H9 (cell line): ENCODE results near the gene ABHD17C. TPM values are rescaled to one million over a fixed set of nuclear protein-coding genes. Genes with fewer than 3 reads are reported as not detected.
A peak's percentile ranks its signal among the peaks of the same experiment; 100 is the strongest.

Source experiments
- DNase-seq: peaks from one replicate; pipeline ENCODE4 v3.0.0-alpha.2; 2017
- H2AFZ ChIP-seq: one replicate; pipeline ENCODE4 v1.6.1; 2013; ENCODE audit warnings: mild to moderate bottlenecking, low read length, control low read depth, moderate library complexity
- H2AK5ac ChIP-seq: 2 replicates; pipeline ENCODE4 v1.6.1; 2013; ENCODE audit warnings: low read length, control low read depth, mixed read lengths; ENCODE audit not compliant: insufficient read length
- H2BK120ac ChIP-seq: one replicate; pipeline ENCODE4 v1.6.1; 2013; ENCODE audit warnings: low read depth, mild to moderate bottlenecking, low read length, control low read depth, inconsistent platforms; ENCODE audit not compliant: poor library complexity, severe bottlenecking
- H2BK12ac ChIP-seq: 2 replicates; pipeline ENCODE4 v1.6.1; 2013; ENCODE audit warnings: low read length, control low read depth, mixed read lengths, low read depth; ENCODE audit not compliant: insufficient read length
- H2BK15ac ChIP-seq: 2 replicates; pipeline ENCODE4 v1.6.1; 2013; ENCODE audit warnings: low read depth, low read length, control low read depth
- H2BK20ac ChIP-seq: one replicate; pipeline ENCODE4 v1.6.1; 2013; ENCODE audit warnings: low read depth, mild to moderate bottlenecking, low read length, control low read depth, inconsistent platforms; ENCODE audit not compliant: poor library complexity, severe bottlenecking
- H2BK5ac ChIP-seq: 2 replicates; pipeline ENCODE4 v1.6.1; 2013; ENCODE audit warnings: low read length, control low read depth, mixed read lengths; ENCODE audit not compliant: insufficient read length
- H3K14ac ChIP-seq: 2 replicates; pipeline ENCODE4 v1.6.1; 2013; ENCODE audit warnings: low read length, control low read depth; ENCODE audit not compliant: insufficient read depth
- H3K18ac ChIP-seq: 2 replicates; pipeline ENCODE4 v1.6.1; 2013; ENCODE audit warnings: low read depth, mild to moderate bottlenecking, mixed read lengths, low read length, control low read depth; ENCODE audit not compliant: insufficient read length
- H3K23ac ChIP-seq: 2 replicates; pipeline ENCODE4 v1.6.1; 2013; ENCODE audit warnings: low read length, control low read depth, mixed read lengths, low read depth; ENCODE audit not compliant: insufficient read length
- H3K23me2 ChIP-seq: 2 replicates; pipeline ENCODE4 v1.6.1; 2013; ENCODE audit warnings: low read depth, mild to moderate bottlenecking, mixed read lengths, low read length, control low read depth; ENCODE audit not compliant: insufficient read length, poor library complexity, severe bottlenecking
- H3K27ac ChIP-seq: 2 replicates; pipeline ENCODE4 v1.5.1; 2013; ENCODE audit warnings: low read length, control low read depth, mixed read lengths, low read depth; ENCODE audit not compliant: insufficient read length
- H3K27me3 ChIP-seq: 2 replicates; pipeline ENCODE4 v1.6.1; 2013; ENCODE audit warnings: low read length, control low read depth, inconsistent platforms; ENCODE audit not compliant: insufficient read depth
- H3K4ac ChIP-seq: 2 replicates; pipeline ENCODE4 v1.6.1; 2013; ENCODE audit warnings: low read depth, mild to moderate bottlenecking, control low read depth, inconsistent platforms, low read length, moderate library complexity
- H3K4me1 ChIP-seq: 2 replicates; pipeline ENCODE4 v1.6.1; 2013; ENCODE audit warnings: low read length, control low read depth, inconsistent platforms; ENCODE audit not compliant: insufficient read depth
- H3K4me2 ChIP-seq: 2 replicates; pipeline ENCODE4 v1.6.1; 2013; ENCODE audit warnings: low read length, control low read depth, mixed read lengths; ENCODE audit not compliant: insufficient read length, insufficient read depth
- H3K56ac ChIP-seq: 2 replicates; pipeline ENCODE4 v1.6.1; 2013; ENCODE audit warnings: low read depth, mild to moderate bottlenecking, mixed read lengths, low read length, control low read depth; ENCODE audit not compliant: insufficient read length
- H3K79me1 ChIP-seq: 2 replicates; pipeline ENCODE4 v1.6.1; 2013; ENCODE audit warnings: low read depth, mild to moderate bottlenecking, moderate library complexity, low read length, control low read depth, inconsistent platforms; ENCODE audit not compliant: insufficient read depth, poor library complexity, severe bottlenecking
- H3K79me2 ChIP-seq: 2 replicates; pipeline ENCODE4 v1.6.1; 2013; ENCODE audit warnings: low read length, control low read depth, inconsistent platforms; ENCODE audit not compliant: insufficient read depth
- H3K9ac ChIP-seq: 2 replicates; pipeline ENCODE4 v1.6.1; 2013; ENCODE audit warnings: low read length, control low read depth, mixed read lengths; ENCODE audit not compliant: insufficient read length; ENCODE audit errors: extremely low read depth
- H3K9me3 ChIP-seq: one replicate; pipeline ENCODE4 v1.6.1; 2013; ENCODE audit warnings: low read depth, low read length, inconsistent platforms; ENCODE audit not compliant: control insufficient read depth
- H3T11ph ChIP-seq: one replicate; pipeline ENCODE4 v1.6.1; 2013; ENCODE audit warnings: mild to moderate bottlenecking, low read length, control low read depth, inconsistent platforms
- H4K20me1 ChIP-seq: one replicate; pipeline ENCODE4 v1.6.1; 2013; ENCODE audit not compliant: control insufficient read depth, insufficient read length, insufficient read depth
- H4K5ac ChIP-seq: 2 replicates; pipeline ENCODE4 v1.6.1; 2013; ENCODE audit warnings: low read depth, mild to moderate bottlenecking, mixed read lengths, low read length, control low read depth; ENCODE audit not compliant: insufficient read length
- H4K8ac ChIP-seq: replicated peaks from 2 replicates; pipeline ENCODE4 v1.6.1; 2013; ENCODE audit warnings: low read length, control low read depth, mixed read lengths, low read depth; ENCODE audit not compliant: insufficient read length
- H4K91ac ChIP-seq: 2 replicates; pipeline ENCODE4 v1.6.1; 2013; ENCODE audit warnings: low read depth, mild to moderate bottlenecking, moderate library complexity, mixed read lengths, low read length, control low read depth; ENCODE audit not compliant: insufficient read length
- H3K27ac Mint-ChIP-seq, 3 experiments: 2 replicates in 2 of 3; 3 replicates in 1 of 3; pipeline ENCODE4 v1.8.0; 2020 to 2021; ENCODE audit warnings: mixed read lengths in 3 of 3, mild to moderate bottlenecking in 1 of 3, moderate library complexity in 1 of 3
- H3K27me3 Mint-ChIP-seq: 2 replicates; pipeline ENCODE4 v1.8.0; 2021; ENCODE audit warnings: low read depth, mild to moderate bottlenecking, moderate library complexity, mixed read lengths
- H3K36me3 Mint-ChIP-seq, 3 experiments: 2 replicates in 2 of 3; 3 replicates in 1 of 3; pipeline ENCODE4 v1.8.0; 2020 to 2021; ENCODE audit warnings: low read depth in 3 of 3, mixed read lengths in 3 of 3; ENCODE audit not compliant: insufficient read depth in 1 of 3
- H3K4me1 Mint-ChIP-seq, 2 experiments: 2 replicates each; pipeline ENCODE4 v1.8.0; 2020; ENCODE audit warnings: mixed read lengths in 2 of 2
- H3K4me3 Mint-ChIP-seq, 2 experiments: 2 replicates in 1 of 2; 3 replicates in 1 of 2; pipeline ENCODE4 v1.8.0; 2020 to 2021; ENCODE audit warnings: mild to moderate bottlenecking in 2 of 2, mixed read lengths in 2 of 2, moderate library complexity in 1 of 2
- H3K9me3 Mint-ChIP-seq, 2 experiments: 2 replicates in 1 of 2; 3 replicates in 1 of 2; pipeline ENCODE4 v1.8.0; 2020; ENCODE audit warnings: mild to moderate bottlenecking in 2 of 2, mixed read lengths in 2 of 2, moderate library complexity in 1 of 2
- CTCF ChIP-seq: fragments of 200-600 bp; sonication (generic); conservative IDR thresholded peaks from 3 replicates; pipeline ENCODE4 v1.8.0; 2021; ENCODE audit warnings: antibody characterized with exemption, mild to moderate bottlenecking
- WGBS: extraction: QIAGEN DNeasy Blood & Tissue Kit; methylation state at CpG from one replicate; pipeline ENCODE4 v1.1.7; 2013; ENCODE audit warnings: missing lambda C conversion rate, low lambda C conversion rate, mixed read lengths; ENCODE audit not compliant: insufficient read length; ENCODE audit errors: extremely low coverage; 5-methylcytosine and 5-hydroxymethylcytosine counted together
- total RNA-seq: library from RNA; stranded (reverse); gene quantifications from 2 replicates; pipeline ENCODE4 v1.2.1, GENCODE V29; 2021

The ABHD17C gene
- total RNA-seq, 1 experiment from 2014 or later: 21.5 TPM

- no peaks in the 10 kb centered on the region for H3K27me3 ChIP-seq
- H3K4me1 ChIP-seq: no peaks in the 10 kb centered on the region
- no peak overlapping the region for H2AK5ac ChIP-seq
- no peak overlapping the region for H3T11ph ChIP-seq
- Mint-ChIP-seq H3K27me3 (peaks cover 13% of the 10 kb centered on the region), H3K27ac (no peak overlapping the region), H3K4me3 (no peak overlapping the region), H3K9me3 (peaks cover 0 to 3% of the 10 kb centered on the region in 2 experiments; a peak in 1 of 5 replicates), H3K36me3 (no peaks in the 10 kb centered on the region), H3K4me1 (peaks cover 4% of the 10 kb centered on the region in 2 experiments)
- H3K79me1 ChIP-seq: no peaks in the 10 kb centered on the region
- no peak overlapping the region for H2BK5ac ChIP-seq
- H3K23me2 ChIP-seq: no peaks in the 10 kb centered on the region
- H2BK20ac ChIP-seq: no peak overlapping the region
- H3K79me2 ChIP-seq: no peaks in the 10 kb centered on the region
- H2BK12ac ChIP-seq: no peak overlapping the region
- H4K5ac ChIP-seq: no peak overlapping the region
- no CpG with 5 or more reads among the region's 6 CpGs for WGBS
- H3K56ac ChIP-seq: no peak overlapping the region
- H4K8ac ChIP-seq: no peak overlapping the region
- H2BK15ac ChIP-seq: no peak overlapping the region
- no peak overlapping the region for H3K4me2 ChIP-seq
- no peak overlapping the region for H3K4ac ChIP-seq
- TF ChIP-seq CTCF: peak; percentile 40; the same call in 2 of the 3 replicates
- H2AFZ ChIP-seq: no peak overlapping the region
- no peak for DNase-seq
- H3K9me3 ChIP-seq: no peaks in the 10 kb centered on the region
- no peak overlapping the region for H3K23ac ChIP-seq
- H4K91ac ChIP-seq: no peak overlapping the region
- no peak overlapping the region for H3K27ac ChIP-seq
- H3K9ac ChIP-seq: no peak overlapping the region
- no peaks in the 10 kb centered on the region for H4K20me1 ChIP-seq
- no peak overlapping the region for H3K18ac ChIP-seq
- no peak overlapping the region for H3K14ac ChIP-seq
- no peak overlapping the region for H2BK120ac ChIP-seq
Observed at GRCh38 chr15:80673561-80674244, 21.4 kb upstream of the ABHD17C start.
